Coronary artery (tissue), 2 donors: ENCODE data around the gene OR1J2.

ENCODE experiments used
- DNase-seq: peaks from one replicate; pipeline ENCODE4 v3.0.0-alpha.2; 2017; ENCODE audit warnings: low spot score
- H3K27ac ChIP-seq, 2 donors: fragments of 200-600 bp; sonication (generic); one replicate each; pipeline ENCODE4 v1.5.1; 2016 to 2019
- H3K4me3 ChIP-seq: fragments of 200-600 bp; sonication (generic); 2 replicates; pipeline ENCODE4 v1.5.1; 2016; ENCODE audit warnings: mild to moderate bottlenecking, moderate library complexity
- CTCF ChIP-seq: fragments of 200-600 bp; sonication (generic); IDR thresholded peaks from one replicate; pipeline ENCODE4 v1.5.1; 2019; ENCODE audit warnings: antibody characterized with exemption

OR1J2 gene

DNA sequence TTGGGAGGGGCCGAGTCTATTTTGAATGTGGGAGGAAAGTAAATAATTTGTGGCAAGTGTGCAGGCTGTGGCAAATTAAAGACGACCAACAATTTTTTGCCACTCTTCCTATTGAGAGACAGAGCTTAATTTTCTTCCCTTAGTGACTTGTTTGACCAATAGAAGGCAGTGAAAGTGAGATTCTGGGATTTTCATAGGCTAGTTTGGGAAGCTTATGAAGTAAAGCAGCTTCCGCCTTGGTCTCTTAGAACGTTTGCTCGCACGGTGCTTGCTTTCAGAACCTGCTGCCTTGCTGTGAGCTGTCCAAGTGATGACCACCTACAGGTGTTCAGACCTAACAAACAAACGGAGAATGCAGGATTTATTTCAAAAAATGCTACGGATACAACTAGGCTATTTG, 35.6 kb downstream of the OR1J2 start:
- H3K27ac ChIP-seq, result no peak overlapping the region
- no peak for TF ChIP-seq CTCF
- no peak for DNase-seq
- no peak overlapping the region for H3K4me3 ChIP-seq

DNA sequence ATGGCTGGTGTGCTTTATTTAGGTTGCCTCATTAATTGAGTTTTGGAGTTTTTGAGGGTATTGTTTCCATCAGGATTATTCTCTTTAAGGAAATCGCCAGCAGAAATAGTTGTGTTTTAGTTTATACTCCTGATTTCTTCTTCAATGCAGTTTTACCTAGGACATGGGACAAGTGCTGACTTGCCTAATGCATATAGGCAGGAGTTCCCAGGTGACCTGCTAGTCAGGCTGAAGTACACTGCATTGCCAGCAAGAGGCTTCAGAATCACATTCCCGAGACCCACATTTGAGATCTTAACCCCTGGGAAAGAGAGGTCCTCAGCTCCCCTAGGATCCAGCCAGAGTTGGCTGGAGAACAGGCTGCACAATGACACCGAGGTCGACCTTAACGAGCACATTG, 40.8 kb downstream of the OR1J2 start:
- TF ChIP-seq CTCF, result no peak
- H3K27ac ChIP-seq, result no peak overlapping the region
- no peak overlapping the region for H3K4me3 ChIP-seq
- DNase-seq, result no peak

DNA sequence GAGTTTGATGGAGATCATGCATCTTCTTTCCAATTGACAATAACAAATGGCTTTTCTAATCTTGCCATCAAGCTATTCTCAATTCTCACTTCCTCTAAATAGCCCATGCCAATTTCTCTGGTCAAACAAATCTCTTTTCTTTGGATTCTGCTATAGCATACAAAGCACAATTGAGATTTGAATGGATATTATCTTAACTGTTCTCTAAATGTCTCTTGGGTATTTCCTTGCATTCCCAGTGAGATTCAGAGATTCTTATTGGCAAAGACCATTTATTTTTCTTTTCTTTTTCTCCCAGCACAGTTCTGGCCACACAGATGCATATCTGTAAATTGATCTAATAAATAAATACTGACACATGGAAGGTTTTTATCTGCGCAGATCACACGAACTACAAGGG, 42.2 kb downstream of the OR1J2 start, which contains the start of gene OR1N2:
Gene OR1N2, plus strand, starts transcription at position 301 of the 400 bp plus-strand sequence. CDS start 100 bp downstream, outside the sequence.
- H3K4me3 ChIP-seq, result no peak within 1 kb of the TSS
- TF ChIP-seq CTCF, result no peak
- DNase-seq, result no peak
- no peak within 1 kb of the TSS for H3K27ac ChIP-seq
